Mesenchymal stem cell (in vitro differentiated cells and primary cell): ENCODE measurements around the gene FARP2.

Source experiments
- DNase-seq: peaks from one replicate; pipeline ENCODE4 v3.0.0-alpha.2; 2013
- H2AFZ ChIP-seq: one replicate; pipeline ENCODE4 v1.6.1; 2013; ENCODE audit warnings: low read depth, mild to moderate bottlenecking, control low read depth, inconsistent platforms, low read length, moderate library complexity
- H2AK5ac ChIP-seq: 2 replicates; pipeline ENCODE4 v1.6.1; 2013; ENCODE audit warnings: low read length, moderate library complexity, mild to moderate bottlenecking, inconsistent platforms; ENCODE audit not compliant: severe bottlenecking
- H2BK120ac ChIP-seq: one replicate; pipeline ENCODE4 v1.6.1; 2013; ENCODE audit warnings: low read depth, mild to moderate bottlenecking, inconsistent platforms, low read length, moderate library complexity
- H2BK12ac ChIP-seq, 2 experiments: one replicate each; pipeline ENCODE4 v1.6.1; 2013; ENCODE audit warnings: inconsistent platforms in 2 of 2, low read length in 2 of 2, mild to moderate bottlenecking in 2 of 2, moderate library complexity in 2 of 2, control low read depth in 1 of 2
- H2BK15ac ChIP-seq: one replicate; pipeline ENCODE4 v1.6.1; 2013; ENCODE audit warnings: mild to moderate bottlenecking, low read depth, inconsistent platforms; ENCODE audit not compliant: poor library complexity, severe bottlenecking
- H2BK5ac ChIP-seq: 2 replicates; pipeline ENCODE4 v1.6.1; 2013; ENCODE audit warnings: low read depth, mild to moderate bottlenecking, low read length, control low read depth, inconsistent platforms; ENCODE audit not compliant: poor library complexity, severe bottlenecking
- H3K14ac ChIP-seq, 2 experiments: one replicate each; pipeline ENCODE4 v1.6.1; 2013; ENCODE audit warnings: inconsistent platforms in 2 of 2, low read length in 2 of 2, control low read depth in 1 of 2, mild to moderate bottlenecking in 1 of 2, moderate library complexity in 1 of 2
- H3K18ac ChIP-seq, 2 experiments: one replicate each; pipeline ENCODE4 v1.6.1; 2013; ENCODE audit warnings: inconsistent platforms in 2 of 2, low read length in 2 of 2, control low read depth in 1 of 2, low read depth in 1 of 2, mild to moderate bottlenecking in 1 of 2
- H3K23ac ChIP-seq, 2 experiments: one replicate each; pipeline ENCODE4 v1.6.1; 2013; ENCODE audit warnings: inconsistent platforms in 2 of 2, low read length in 2 of 2, mild to moderate bottlenecking in 2 of 2, moderate library complexity in 2 of 2, control low read depth in 1 of 2
- H3K27ac ChIP-seq: 2 replicates; pipeline ENCODE4 v1.5.1; 2013; ENCODE audit warnings: mild to moderate bottlenecking, moderate library complexity, low read length, control low read depth, inconsistent platforms; ENCODE audit not compliant: poor library complexity, severe bottlenecking
- H3K27me3 ChIP-seq, 2 experiments: 2 replicates each; pipeline versions ENCODE4 v1.6.1 to v1.7.0; 2013; ENCODE audit warnings: low read length in 2 of 2, mild to moderate bottlenecking in 2 of 2, moderate library complexity in 2 of 2, control low read depth in 1 of 2, inconsistent platforms in 1 of 2; ENCODE audit not compliant: control insufficient read depth in 1 of 2, insufficient read depth in 1 of 2
- H3K36me3 ChIP-seq, 2 experiments: 2 replicates each; pipeline versions ENCODE4 v1.6.1 to v1.7.0; 2013; ENCODE audit warnings: low read length in 2 of 2, control low read depth in 1 of 2, inconsistent platforms in 1 of 2, low read depth in 1 of 2, mild to moderate bottlenecking in 1 of 2; ENCODE audit not compliant: insufficient read depth in 2 of 2, control insufficient read depth in 1 of 2
- H3K4ac ChIP-seq, 2 experiments: one replicate each; pipeline ENCODE4 v1.6.1; 2013; ENCODE audit warnings: inconsistent platforms in 2 of 2, low read length in 2 of 2, mild to moderate bottlenecking in 2 of 2, moderate library complexity in 2 of 2, control low read depth in 1 of 2, low read depth in 1 of 2
- H3K4me1 ChIP-seq: 2 replicates; pipeline ENCODE4 v1.6.1; 2013; ENCODE audit warnings: low read depth, low read length, control low read depth; ENCODE audit not compliant: control insufficient read depth, insufficient read depth
- H3K4me2 ChIP-seq: 2 replicates; pipeline ENCODE4 v1.6.1; 2013; ENCODE audit warnings: low read length, mild to moderate bottlenecking, inconsistent platforms; ENCODE audit not compliant: poor library complexity, severe bottlenecking
- H3K4me3 ChIP-seq, 2 experiments: 2 replicates each; pipeline versions ENCODE4 v1.5.1 to v1.7.0; 2013; ENCODE audit warnings: low read length in 2 of 2, mild to moderate bottlenecking in 2 of 2, control low read depth in 1 of 2, low read depth in 1 of 2; ENCODE audit not compliant: insufficient read depth in 1 of 2
- H3K79me1 ChIP-seq: replicated peaks from 2 replicates; pipeline ENCODE4 v1.6.1; 2013; ENCODE audit warnings: mild to moderate bottlenecking, control low read depth, low read length, inconsistent platforms; ENCODE audit not compliant: poor library complexity, severe bottlenecking
- H3K9ac ChIP-seq: 2 replicates; pipeline ENCODE4 v1.7.0; 2013; ENCODE audit warnings: mild to moderate bottlenecking, low read length, moderate library complexity
- H3K9me3 ChIP-seq: 2 replicates; pipeline ENCODE4 v1.7.0; 2013; ENCODE audit warnings: mild to moderate bottlenecking, low read length; ENCODE audit not compliant: control insufficient read depth
- H4K8ac ChIP-seq: one replicate; pipeline ENCODE4 v1.6.1; 2013; ENCODE audit warnings: inconsistent platforms, mild to moderate bottlenecking, low read length, moderate library complexity
- H4K91ac ChIP-seq: one replicate; pipeline ENCODE4 v1.6.1; 2013; ENCODE audit warnings: mild to moderate bottlenecking, low read length, inconsistent platforms
- WGBS: methylation state at CpG from one replicate; pipeline ENCODE4 v1.1.7; 2013; ENCODE audit warnings: mixed read lengths; 5-methylcytosine and 5-hydroxymethylcytosine counted together

FARP2 gene

GRCh38 chr2:241350530-241350877 is 5.6 kb upstream of the FARP2 start:
- no peak overlapping the region for H4K91ac ChIP-seq
- H2AFZ ChIP-seq = no peak overlapping the region
- DNase-seq = no peak
- no peaks in the 10 kb centered on the region for H3K79me1 ChIP-seq
- 100% methylated on average over 2 of the region's 2 CpGs for WGBS
- no peaks in the 10 kb centered on the region for H3K9me3 ChIP-seq
- no peak overlapping the region for H3K18ac ChIP-seq
- H2AK5ac ChIP-seq = peak overlapping the region; percentile 95
- no peak overlapping the region for H2BK15ac ChIP-seq
- peak overlapping the region; percentile 77 for H3K27ac ChIP-seq
- no peak overlapping the region for H2BK12ac ChIP-seq
- no peak overlapping the region for H2BK120ac ChIP-seq
- no peak overlapping the region for H4K8ac ChIP-seq
- H3K4me2 ChIP-seq = peak overlapping the region; percentile 51
- H3K4me1 ChIP-seq = peaks cover 22% of the 10 kb centered on the region
- H3K14ac ChIP-seq = no peak overlapping the region
- H3K27me3 ChIP-seq = no peaks in the 10 kb centered on the region
- H3K23ac ChIP-seq = no peak overlapping the region
- H3K9ac ChIP-seq = no peak overlapping the region
- H3K4me3 ChIP-seq = no peak overlapping the region
- no peak overlapping the region for H3K4ac ChIP-seq
- H3K36me3 ChIP-seq = peaks cover 45 to 97% of the 10 kb centered on the region in 2 experiments
- H2BK5ac ChIP-seq = peak overlapping the region; percentile 75

GRCh38 chr2:241350878-241351639 is 5.0 kb upstream of the FARP2 start:
- Histone ChIP-seq H3K79me1 (no peaks in the 10 kb centered on the region), H3K4me3 (no peak overlapping the region), H2AK5ac (peak overlapping the region; percentile 95), H4K91ac (no peak overlapping the region), H2AFZ (no peak overlapping the region), H3K9ac (no peak overlapping the region), H3K36me3 (peaks cover 44 to 91% of the 10 kb centered on the region in 2 experiments), H3K23ac (no peak overlapping the region), H3K4me1 (peaks cover 22% of the 10 kb centered on the region), H4K8ac (no peak overlapping the region), H3K4ac (no peak overlapping the region), H2BK5ac (peak overlapping the region; percentile 75), H3K27ac (peak overlapping the region; percentile 77), H2BK120ac (no peak overlapping the region), H3K27me3 (no peaks in the 10 kb centered on the region), H3K18ac (no peak overlapping the region), H2BK15ac (no peak overlapping the region), H3K4me2 (peak overlapping the region; percentile 51), H3K9me3 (no peaks in the 10 kb centered on the region), H3K14ac (no peak overlapping the region), H2BK12ac (no peak overlapping the region)
- 95% methylated on average over 9 of the region's 9 CpGs for WGBS
- no peak for DNase-seq

- peaks cover 22% of the 10 kb centered on the region for H3K4me1 ChIP-seq
- H3K36me3 ChIP-seq = peaks cover 40 to 85% of the 10 kb centered on the region in 2 experiments
- H3K27ac ChIP-seq = peak overlapping the region; percentile 77
- H3K9ac ChIP-seq = no peak overlapping the region
- peaks cover 3% of the 10 kb centered on the region for H3K79me1 ChIP-seq
- no peak overlapping the region for H3K14ac ChIP-seq
- DNase-seq = no peak
- no peak overlapping the region for H3K4ac ChIP-seq
- H2BK12ac ChIP-seq = no peak overlapping the region
- peak overlapping the region; percentile 1 for H3K4me2 ChIP-seq
- no CpG with 5 or more reads among the region's 3 CpGs for WGBS
- H2BK15ac ChIP-seq = no peak overlapping the region
- no peak overlapping the region for H4K8ac ChIP-seq
- H2AFZ ChIP-seq = no peak overlapping the region
- no peak overlapping the region for H2BK5ac ChIP-seq
- no peak overlapping the region for H4K91ac ChIP-seq
- H2AK5ac ChIP-seq = no peak overlapping the region
- no peak overlapping the region for H3K18ac ChIP-seq
- H3K23ac ChIP-seq = no peak overlapping the region
- no peaks in the 10 kb centered on the region for H3K27me3 ChIP-seq
- H2BK120ac ChIP-seq = no peak overlapping the region
- H3K4me3 ChIP-seq = no peak overlapping the region
- no peaks in the 10 kb centered on the region for H3K9me3 ChIP-seq
Measured at GRCh38 chr2:241351640-241352031, 4.4 kb upstream of the FARP2 start.

DNA sequence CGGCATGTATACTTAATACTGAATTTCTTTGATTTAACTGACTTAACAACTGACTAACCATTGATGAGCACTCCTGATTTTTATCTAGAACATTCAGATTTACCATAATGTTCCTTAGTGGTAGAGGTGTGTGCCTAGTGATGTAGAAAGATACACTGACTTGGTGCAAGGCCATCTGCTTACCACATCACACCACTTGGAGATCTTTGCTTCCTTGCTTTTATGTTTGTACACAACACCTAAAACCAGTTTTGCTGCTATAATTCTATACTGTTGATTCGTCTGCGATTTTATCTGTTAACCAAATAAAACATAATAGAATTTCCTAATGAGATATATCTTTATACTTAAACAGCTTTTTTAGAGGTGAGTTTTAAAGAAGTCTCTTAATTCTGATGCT is 3.9 kb upstream of the FARP2 start:
- WGBS = 100% methylated on average over 1 of the region's 3 CpGs
- no peak overlapping the region for H3K23ac ChIP-seq

More for the DNA sequence above, 3.9 kb upstream of the FARP2 start:
- no peak overlapping the region for H2AFZ ChIP-seq
- H4K8ac ChIP-seq = no peak overlapping the region
- no peak overlapping the region for H3K4ac ChIP-seq
- peak overlapping the region; percentile 77 for H3K27ac ChIP-seq
- H3K4me1 ChIP-seq = peaks cover 22% of the 10 kb centered on the region
- H3K36me3 ChIP-seq = peaks cover 34 to 79% of the 10 kb centered on the region in 2 experiments
- H4K91ac ChIP-seq = no peak overlapping the region
- no peak overlapping the region for H2BK120ac ChIP-seq
- H2BK12ac ChIP-seq = no peak overlapping the region
- H2BK5ac ChIP-seq = peak overlapping the region; percentile 35
- DNase-seq = no peak
- peaks cover 4% of the 10 kb centered on the region for H3K79me1 ChIP-seq
- no peak overlapping the region for H3K14ac ChIP-seq
- H3K4me3 ChIP-seq = no peak overlapping the region
- H2AK5ac ChIP-seq = no peak overlapping the region
- H3K18ac ChIP-seq = no peak overlapping the region
- no peaks in the 10 kb centered on the region for H3K9me3 ChIP-seq
- no peaks in the 10 kb centered on the region for H3K27me3 ChIP-seq
- H2BK15ac ChIP-seq = no peak overlapping the region
- no peak overlapping the region for H3K9ac ChIP-seq
- no peak overlapping the region for H3K4me2 ChIP-seq
